SK-N-DZ (cell line): ENCODE data around the gene PALD1.

Source experiments
- DNase-seq: peaks from one replicate; pipeline ENCODE4 v3.0.0-alpha.2; 2015; ENCODE audit warnings: low spot score

The PALD1 gene

DNA sequence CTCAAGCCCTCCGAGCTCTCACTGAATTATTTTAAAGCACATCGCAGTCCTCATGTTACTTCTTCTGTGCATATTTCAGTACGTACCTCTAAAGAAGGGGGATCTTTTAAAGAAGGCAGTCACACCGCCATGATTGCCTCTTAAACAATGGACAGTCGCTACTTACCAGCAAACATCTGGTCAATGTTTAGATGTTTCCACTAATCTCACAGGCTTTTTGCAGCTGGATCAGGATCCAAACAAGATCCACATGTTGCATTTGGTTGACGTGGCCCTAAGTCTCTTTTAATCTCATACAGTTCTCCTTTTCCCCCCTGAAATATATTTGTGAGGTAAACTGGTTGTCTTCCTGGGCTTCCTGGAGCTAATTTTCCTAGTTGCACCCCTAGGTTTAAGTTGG is 74.0 kb downstream of the PALD1 start:
- no peak for DNase-seq

- no peak for DNase-seq
Measured at GRCh38 chr10:70555371-70555770, 76.8 kb downstream of the PALD1 start.

GRCh38 chr10:70557086-70557845 is 78.7 kb downstream of the PALD1 start:
- no peak for DNase-seq

DNA sequence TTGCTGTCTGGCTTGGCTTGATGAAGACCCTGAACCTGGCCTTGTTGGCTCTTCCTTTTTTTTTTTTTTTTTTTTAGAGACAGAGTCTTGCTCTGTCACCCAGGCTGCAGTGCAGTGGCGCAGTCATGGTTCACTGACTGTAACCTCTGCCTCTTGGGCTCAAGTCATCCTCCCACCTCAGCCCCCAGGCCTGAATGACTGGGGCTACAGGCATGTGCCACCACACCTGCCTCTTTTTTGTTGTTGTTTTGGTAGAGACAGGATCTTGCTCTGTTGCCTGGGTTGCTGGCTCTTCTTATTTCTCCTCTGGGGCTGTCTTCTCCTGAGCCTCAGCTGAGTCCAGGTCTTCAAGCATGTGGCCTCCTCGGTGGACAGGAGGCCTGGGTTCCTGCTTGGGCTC is 79.3 kb downstream of the PALD1 start:
- no peak for DNase-seq

- DNase-seq: no peak
Measured at GRCh38 chr10:70558295-70558694, 79.7 kb downstream of the PALD1 start.

- no peak for DNase-seq
Measured at GRCh38 chr10:70558871-70559810, 80.6 kb downstream of the PALD1 start.

- DNase-seq: no peak
Measured at GRCh38 chr10:70559861-70560260, 81.3 kb downstream of the PALD1 start.

DNA sequence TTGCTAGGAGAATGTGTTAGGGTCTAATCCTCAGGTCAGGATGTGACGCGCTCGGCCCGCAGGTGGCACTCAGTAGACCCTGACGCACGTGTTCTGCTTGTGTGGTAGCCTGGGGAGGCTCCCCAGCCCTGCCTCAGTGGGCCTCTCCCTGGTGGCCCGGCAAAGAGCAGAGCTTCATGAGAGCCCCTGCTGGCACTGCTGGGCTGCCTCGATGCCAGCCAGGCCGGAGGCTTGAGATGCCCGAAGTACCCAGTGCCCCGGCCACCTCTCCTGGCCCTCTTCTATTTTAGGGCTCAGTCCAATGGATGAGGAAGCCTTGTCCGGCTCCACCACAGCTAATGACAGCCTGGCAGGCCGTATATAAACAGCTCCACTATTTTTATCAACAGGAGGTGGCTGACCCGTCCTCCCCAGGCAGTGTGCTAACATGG is 82.0 kb downstream of the PALD1 start:
- no peak for DNase-seq

DNA sequence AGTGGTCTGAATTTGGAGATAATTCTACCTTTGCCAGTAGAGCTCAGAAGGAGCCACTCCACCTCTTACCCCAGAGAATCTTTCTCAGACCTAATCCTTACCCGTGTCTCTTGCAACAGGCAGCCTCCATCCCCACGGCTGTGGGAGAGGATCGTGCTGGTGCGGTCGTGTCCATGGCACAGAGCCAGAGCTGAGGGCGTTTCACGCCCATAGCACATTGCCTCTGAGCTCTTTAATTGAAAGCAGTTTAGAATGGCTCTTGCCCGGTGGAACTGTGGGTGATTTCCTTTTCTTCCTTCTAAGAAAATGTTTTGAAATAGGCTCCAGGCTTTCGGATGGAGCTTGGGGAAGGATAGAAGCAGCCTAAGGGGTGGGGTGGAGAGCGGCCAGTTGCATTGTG is 82.5 kb downstream of the PALD1 start:
- DNase-seq: no peak

DNA sequence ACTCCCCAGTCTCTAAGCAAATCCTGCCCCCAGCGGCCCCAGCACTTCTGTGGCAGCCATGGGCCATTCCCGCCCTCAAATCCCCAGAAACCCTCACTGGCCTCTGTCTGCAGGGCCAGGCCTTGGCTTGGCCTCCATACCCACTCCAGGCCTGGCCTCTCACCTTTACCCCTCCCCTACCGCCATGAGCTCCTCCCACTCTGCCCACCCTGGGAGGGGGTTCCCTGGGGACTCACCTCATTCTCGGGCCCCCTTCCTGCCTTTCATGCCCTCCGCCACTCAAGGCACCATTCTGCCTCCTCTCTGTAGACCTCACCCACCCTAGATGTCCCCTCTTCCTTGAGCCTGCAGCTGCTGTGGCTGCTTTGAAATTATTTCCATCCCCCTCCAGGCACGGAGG is 83.0 kb downstream of the PALD1 start:
- DNase-seq: no peak

GRCh38 chr10:70562036-70562755 is 83.6 kb downstream of the PALD1 start:
- no peak for DNase-seq

DNA sequence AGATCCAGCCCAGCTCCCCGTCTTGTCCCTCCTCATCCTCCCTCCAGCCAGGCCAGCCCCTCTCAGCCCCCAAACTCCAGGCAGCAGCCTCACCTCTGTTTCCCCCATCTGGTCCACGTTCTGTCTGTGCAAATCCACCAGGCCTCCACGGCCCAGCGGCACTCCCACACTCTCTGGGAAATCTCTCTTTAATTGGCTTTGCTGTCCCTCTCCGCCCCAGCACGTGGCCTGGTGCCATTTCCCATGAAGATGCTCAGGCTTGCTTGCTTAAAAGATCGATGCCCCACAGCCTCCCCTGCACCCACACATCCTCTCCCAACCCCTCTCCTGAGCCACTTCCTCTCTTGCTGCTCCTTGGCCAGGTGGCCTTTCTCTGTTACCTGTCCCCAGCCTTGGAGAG is 84.7 kb downstream of the PALD1 start:
- DNase-seq: peak; percentile 30

DNA sequence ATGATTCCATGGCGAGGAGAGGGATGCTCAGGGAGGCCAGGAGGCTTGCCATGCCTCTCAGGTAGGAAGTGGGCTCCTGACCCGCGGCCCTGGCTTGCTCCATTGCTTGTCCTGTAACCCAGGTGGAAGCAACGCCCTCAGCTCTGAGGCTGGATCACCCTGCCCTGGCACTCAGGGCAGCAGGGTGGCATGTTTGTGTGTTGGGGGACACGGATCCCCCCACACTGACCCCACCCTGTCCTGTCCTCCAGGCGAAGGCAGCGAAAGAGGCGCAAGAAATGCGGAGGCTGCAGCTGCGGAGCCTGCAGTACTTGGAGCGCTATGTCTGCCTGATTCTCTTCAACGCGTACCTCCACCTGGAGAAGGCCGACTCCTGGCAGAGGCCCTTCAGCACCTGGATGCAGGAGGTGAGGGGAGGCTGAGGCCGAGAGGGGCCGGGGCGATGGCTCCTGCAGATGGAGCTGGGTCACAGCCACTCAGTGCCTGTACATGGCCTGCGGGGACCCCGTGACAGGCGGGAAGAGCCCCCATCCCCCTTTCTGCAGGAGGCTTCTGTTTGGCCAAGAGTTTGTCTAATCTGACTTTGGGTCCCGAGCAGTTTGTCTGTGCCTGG is 85.7 kb downstream of the PALD1 start:
- DNase-seq: no peak

GRCh38 chr10:70564901-70565351 is 86.4 kb downstream of the PALD1 start:
- no peak for DNase-seq

DNA sequence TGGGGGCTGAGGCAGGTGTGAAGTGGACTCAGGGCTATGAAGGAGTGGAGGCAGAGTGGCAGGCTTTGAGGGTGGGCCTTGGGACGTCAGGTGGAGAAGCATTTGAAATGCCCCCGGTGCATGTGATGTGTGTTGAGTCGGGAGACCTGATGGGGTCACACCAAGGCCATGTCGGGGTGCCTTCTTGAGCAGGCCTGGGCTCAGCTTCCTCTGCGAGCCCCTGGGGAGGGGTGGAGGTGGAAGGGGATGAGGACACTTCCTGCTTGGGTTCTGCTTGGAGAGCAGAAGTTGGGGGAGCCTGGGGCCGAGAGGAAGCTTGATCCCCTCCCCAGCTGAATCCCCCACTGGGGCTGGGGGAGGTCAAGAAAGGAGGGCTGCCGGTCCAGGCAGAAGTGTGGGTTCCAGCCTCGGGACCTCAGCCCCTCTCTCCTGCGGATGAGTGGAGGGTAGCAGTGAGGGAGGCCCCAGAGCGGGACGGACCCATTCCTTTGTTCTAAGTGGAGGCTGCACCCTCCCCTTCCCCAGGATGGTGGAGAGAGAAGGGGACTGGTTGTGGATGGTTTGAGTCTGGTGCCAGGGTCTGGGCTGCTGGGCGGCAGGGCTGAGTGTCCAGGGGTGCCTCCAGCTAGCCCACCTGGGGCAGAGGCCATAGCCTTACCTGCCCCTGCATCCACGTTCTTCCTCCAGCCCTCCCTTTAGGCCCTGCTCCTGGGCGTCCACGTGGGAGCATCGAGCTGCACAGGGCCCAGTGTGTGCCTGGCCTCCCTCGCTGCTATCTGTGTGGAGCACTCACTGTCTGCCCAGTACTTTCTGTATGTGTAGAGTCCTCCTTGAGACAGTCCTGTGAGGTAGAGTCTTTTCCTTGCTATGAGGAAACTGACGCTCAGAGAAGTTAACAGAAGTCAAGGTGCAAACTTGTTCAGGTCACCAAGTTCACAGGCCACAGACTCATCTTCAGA is 87.3 kb downstream of the PALD1 start:
- no peak for DNase-seq

GRCh38 chr10:70566515-70567290 is 88.1 kb downstream of the PALD1 start:
- no peak for DNase-seq

DNA sequence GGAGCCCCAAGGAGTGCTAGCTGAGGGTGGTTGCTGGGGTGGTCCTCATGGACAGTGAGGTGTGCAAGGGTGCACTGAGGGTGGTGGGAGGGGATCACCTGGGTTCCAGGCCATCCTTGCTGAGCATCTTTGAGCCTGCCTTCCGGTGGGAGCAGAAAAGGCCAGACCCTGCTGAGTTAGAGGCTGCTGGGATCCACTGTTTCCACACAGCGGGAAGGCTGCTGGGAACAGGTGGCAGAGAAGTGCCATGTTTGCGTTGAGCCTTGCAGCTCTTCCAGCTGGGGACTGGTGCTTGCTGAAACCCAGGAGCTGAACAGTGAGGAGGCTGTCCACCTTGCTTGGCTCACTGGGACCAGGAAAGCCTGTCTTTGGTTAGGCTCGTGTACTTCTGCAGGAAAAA is 89.0 kb downstream of the PALD1 start:
- no peak for DNase-seq

DNA sequence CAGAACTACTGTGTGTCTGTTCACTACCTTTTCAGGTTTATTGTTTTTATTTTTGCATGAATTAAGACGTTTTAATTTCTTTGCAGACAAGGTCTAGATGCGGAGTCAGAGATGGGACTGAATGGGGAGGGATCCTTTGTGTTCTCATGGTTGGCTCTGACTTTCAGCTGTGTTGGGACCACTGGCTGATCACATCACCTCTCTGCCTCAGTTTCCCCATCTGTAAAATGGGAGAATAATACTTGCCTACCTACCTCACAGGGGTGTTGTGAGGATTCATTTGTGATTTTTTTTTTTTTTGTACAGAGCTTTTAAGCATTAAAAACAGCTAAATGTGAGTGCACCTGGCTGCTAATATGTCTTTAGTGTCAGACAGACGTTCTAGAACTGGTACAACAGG is 89.5 kb downstream of the PALD1 start:
- no peak for DNase-seq

- DNase-seq: no peak
Measured at GRCh38 chr10:70568781-70569495, 90.4 kb downstream of the PALD1 start.
